Inflammatory macrophage treated with lipopolysaccharide for 1 hour (primary cell): ENCODE data around the gene ZNF615.
"Not testable (repeated sequence)": the region's sequence is repeated elsewhere in the genome, so short reads cannot be mapped to it uniquely, and the experiment has no call there.

Source experiments
- DNase-seq, 2 donors: peaks; one replicate each; pipeline ENCODE4 v3.0.0-alpha.2; 2020 to 2022

Gene ZNF615

DNA sequence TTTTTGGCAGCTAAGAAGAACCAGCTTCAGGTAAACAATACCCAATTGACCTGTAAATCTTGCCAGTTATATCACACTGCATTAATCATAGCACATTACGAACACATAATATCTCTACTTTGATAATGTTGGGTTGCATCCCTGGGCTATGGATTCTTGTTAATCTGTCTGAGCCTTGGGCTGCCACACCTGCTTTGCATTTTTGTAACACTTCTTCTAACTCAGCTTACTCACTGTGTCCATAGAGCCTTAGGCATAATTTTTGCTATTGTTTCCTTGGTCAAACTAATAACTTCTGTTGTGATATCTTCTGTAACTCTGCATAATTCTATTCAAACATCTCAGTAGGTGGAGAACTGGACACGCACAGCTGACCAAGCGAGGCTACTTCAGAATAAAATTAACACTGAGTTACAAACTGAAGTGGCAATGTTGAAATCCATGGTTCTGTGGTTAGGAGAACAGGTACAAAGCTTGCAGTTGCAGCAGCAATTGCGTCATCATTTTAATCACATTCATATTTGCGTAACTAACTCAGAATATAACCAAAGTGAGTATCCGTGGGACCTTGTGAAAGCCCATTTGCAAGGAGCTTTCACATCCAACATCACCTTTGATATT is 27.8 kb downstream of the ZNF615 start:
- no peak for DNase-seq

DNA sequence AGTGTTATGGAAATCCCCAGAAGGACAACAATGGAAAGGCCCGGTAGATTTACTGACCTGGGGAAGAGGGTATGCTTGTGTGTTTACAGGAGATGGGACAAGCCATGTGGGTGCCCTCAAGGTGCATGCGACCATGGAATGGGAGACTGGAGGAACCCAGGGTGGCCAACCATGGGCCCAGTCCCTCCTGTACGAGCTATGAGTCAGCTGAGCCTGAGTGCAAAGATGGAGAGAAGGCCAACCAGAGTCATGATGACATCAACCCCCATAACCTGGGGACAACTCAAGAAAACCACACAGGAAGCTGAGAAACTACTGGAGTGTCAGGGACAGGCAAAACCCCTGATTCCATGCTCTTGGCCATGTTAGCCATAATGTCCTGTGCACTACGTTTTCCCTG is 29.1 kb downstream of the ZNF615 start:
- no peak for DNase-seq

DNA sequence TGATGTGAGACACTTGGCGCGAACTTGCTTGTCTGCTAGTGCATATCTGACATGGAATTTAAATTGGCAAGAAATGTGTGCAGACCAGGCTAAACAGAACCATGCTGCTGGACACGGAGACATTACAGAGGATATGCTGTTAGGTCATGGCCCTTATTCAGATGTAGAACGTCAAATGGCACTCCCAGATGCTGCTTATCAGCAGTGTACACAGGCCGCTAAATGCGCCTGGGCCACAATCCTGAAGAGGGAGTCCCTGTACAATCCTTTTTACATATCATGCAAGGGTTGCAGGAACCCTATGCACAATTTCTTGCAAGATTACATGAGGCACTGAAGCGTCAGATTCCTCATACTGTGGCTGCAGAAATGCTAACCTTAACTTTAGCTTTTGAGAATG is 30.7 kb downstream of the ZNF615 start:
- DNase-seq: no peak

DNA sequence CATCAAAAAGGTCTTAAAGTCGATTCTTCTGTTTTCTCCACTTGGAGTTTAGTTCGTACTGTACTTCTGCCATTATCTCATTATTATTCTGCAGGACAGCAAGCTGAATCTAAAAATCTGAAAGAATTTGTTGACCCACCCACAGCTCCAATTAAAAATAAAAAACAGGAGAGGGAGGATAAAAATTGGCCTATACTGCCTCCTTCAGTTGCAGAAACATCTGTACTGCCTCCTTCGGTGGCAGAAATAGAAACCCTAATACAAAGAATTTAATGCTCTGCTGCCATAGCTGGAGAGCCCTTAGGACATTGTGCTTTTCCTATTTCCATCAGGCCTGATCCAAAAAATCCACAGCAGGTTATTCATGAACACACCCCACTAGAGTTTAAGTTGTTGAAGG is 31.2 kb downstream of the ZNF615 start:
- DNase-seq: no peak

DNA sequence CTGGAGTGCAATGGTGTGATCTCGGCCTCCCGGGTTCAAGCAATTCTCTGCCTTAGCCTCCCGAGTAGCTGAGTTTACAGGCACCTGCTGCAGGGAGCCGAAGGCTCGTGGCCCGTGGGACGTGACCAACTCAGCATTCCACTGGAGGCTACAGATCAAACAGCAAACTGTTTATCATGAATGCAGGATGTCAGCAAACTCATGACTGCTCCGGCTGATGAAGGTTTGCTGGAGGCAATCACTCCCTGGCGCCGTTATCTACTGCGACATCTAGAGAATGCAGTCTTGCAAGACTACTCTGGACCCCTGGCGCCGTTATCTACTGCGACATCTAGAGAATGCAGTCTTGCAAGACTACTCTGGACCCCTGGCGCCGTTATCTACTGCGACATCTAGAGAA is 32.2 kb downstream of the ZNF615 start:
- DNase-seq: not testable (repeated sequence)

DNA sequence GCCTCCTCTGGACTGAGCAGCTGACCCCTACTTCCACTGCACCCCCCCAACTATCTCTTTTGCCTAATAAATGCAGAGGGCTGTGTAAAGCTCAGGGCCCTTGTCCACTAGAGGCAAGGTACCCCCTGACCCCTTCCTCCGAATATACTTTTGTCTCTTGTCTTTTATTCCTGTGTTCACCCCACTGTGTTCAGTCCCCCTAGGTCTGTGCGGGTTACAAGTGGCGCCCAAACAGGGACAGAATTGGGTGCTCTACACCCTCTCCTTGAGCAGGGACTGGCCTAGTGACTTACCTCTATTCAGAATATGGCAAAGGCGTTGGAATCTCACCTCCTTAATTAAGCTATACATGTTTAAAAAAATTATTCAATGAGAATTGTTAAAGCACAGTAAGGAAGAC is 36.4 kb downstream of the ZNF615 start:
- peak in 1 of 2 donors; percentile 10 for DNase-seq

DNA sequence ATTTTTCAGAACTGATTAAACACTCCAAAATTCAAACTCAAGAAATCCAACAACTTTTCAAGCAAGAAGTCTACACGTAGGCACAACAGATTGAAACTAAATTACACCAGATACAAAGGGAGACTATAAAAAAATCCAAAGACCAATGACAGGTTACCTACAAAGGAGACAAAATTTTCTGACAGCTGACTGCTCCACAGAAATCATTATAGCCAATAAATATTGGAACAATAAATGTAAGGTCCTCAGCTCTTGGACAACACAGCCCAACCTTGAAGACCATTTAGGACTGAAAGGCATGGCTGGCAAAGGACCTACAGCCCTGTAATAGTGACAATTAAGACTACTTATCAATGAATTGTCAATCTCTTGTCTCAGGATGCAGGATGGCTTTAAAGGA is 37.3 kb downstream of the ZNF615 start:
- no peak for DNase-seq

DNA sequence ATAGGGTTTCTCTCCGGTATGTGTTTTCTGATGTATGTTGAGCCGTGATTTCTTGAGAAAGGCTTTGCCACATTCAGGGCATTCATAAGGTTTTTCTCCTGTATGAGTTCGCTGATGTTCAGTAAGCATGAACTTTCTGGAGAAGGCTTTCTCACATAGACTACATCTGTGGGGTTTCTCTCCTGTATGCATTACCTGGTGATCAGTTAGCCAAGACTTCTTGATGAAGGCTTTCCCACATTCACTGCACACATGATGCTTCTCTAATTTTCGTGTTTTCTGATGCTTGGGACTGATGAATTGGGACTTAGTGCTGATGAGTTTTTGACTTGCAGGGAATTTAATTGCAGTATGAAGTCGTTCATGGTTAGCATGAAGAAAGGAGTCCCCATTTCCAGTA is 42.4 kb downstream of the ZNF615 start:
- DNase-seq: no peak

DNA sequence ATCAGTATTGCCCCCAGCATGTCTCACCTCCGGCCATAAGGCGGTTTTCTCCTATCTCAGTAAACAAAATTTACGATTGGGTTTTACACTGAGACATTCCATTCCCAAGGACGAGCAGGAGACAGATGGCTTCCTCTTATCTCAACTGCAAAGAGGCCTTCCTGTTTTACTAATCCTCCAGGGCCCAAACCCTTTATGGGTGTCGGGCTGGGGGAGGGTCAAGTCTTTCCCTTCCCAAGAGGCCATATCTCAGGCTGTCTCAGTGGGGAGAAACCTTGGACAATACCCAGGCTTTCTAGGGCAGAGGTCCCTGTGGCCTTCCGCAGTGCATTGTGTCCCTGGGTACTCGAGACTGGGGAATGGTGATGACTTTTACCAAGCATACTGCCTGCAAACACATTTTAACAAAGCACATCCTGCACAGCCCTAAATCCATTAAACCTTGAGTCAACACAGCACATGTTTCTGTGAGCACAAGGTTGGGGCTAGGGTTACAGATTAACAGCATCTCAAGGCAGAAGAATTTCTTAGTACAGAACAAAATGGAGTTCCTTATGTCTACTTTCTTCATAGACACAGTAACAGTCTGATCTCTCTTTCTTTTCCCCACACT is 47.3 kb downstream of the ZNF615 start:
- not testable (repeated sequence) for DNase-seq

DNA sequence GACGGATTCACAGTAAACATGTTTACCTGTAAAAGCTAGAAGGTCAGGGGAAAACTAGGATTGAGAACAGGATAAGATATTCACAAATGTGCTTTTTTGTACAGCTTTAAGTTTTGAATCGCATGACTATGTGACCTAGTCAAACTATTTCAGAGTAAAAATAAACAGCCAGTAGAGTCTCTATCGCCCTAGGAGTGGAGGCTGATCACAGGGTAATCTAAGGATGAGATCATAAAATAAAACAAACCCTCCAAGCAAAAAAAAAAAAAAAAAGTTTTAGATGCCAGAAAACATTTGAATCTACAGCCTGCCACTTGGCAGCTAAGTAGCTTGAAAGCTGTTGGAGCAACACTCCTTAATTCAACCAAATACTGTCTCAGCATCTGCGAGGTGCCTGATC is 48.2 kb downstream of the ZNF615 start:
- DNase-seq: no peak

DNA sequence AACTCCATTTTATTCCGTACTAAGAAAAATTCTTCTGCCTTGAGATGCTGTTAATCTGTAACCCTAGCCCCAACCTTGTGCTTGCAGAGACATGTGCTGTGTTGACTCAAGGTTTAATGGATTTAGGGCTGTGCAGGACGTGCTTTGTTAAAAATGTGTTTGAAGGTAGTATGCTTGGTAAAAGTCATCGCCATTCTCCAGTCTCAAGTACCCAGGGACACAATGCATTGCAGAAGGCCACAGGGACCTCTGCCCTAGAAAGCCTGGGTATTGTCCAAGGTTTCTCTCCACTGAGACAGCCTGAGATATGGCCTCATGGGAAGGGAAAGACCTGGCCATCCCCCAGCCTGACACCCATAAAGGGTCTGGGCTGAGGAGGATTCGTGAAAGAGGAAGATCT is 50.2 kb downstream of the ZNF615 start:
- DNase-seq: not testable (repeated sequence)

DNA sequence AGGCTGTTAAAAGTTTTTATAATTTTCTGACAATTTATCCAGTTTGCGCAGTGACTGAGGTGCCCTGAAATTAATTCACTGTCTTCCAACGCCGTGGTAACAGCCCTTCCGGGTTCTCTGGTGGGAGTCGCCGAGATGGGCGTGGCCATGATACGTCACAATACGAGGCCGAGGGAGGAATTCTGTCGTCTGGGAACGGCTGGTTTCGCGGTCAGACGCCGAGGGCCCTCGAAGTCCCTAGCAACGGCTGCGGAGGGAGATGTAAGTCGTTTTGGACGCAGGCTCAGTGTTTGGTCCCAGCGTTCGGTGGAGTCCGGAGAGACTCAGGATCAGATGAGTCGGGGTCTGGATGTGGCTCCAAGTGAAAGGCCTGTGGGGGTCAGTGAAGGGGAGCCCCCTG is 59.0 kb downstream of the ZNF615 start:
- DNase-seq: no peak

DNA sequence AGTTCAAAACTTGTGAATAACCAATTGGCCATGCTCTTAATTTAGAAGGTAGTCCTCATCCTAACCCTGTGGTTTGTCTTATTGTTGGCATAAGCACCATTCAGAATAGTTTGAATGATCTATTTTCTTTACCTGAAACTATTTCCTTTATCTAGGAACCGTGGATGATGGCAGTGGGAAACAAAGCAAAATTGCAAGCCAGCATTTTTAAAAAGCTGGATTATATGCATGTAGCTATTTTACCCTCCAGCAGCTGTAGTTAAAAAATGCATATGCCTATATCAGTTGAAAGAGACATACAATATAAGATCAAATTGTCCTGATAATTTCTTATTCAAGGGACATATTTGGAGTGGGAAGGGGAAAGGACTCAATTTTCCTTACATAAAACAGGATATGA is 61.4 kb downstream of the ZNF615 start:
- DNase-seq: no peak

DNA sequence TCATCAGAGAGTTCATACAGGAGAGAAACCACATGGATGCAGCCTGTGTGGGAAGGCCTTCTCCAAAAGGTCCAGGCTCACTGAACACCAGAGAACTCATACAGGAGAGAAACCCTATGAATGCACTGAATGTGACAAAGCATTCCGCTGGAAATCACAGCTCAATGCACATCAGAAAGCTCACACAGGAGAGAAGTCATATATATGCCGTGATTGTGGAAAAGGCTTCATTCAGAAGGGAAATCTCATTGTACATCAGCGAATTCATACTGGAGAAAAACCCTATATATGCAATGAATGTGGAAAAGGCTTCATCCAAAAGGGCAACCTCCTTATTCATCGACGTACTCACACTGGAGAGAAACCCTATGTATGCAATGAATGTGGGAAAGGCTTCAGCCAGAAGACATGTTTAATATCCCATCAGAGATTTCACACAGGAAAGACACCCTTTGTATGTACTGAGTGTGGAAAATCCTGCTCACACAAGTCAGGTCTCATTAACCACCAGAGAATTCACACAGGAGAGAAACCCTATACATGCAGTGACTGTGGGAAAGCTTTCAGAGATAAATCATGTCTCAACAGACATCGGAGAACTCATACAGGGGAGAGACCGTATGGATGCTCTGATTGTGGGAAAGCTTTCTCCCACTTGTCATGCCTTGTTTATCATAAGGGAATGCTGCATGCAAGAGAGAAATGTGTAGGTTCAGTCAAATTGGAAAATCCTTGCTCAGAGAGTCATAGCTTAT is 63.0 kb downstream of the ZNF615 start:
- no peak for DNase-seq
